Esophagus squamous epithelium (tissue), 5 donors: Measurements from ENCODE around the gene SMAD3. TPM values are rescaled to one million over a fixed set of nuclear protein-coding genes. Genes with fewer than 3 reads are reported as not detected.

Source experiments
- DNase-seq: peaks from one replicate; lab custom pipeline; 2025; lab: John Stamatoyannopoulos, UW
- H3K27ac ChIP-seq, 4 donors: fragments of 200-600 bp; sonication (generic); one replicate each; pipeline ENCODE4 v1.5.1; 2016 to 2019; ENCODE audit warnings: mild to moderate bottlenecking in 1 of 4
- H3K27me3 ChIP-seq, 4 donors: fragments of 200-600 bp; sonication (generic); 1 replicate in 3 of 4; 2 replicates in 1 of 4; pipeline versions ENCODE4 v1.5.1 to v1.6.0; 2017 to 2021; ENCODE audit warnings: antibody characterized with exemption in 1 of 4
- H3K36me3 ChIP-seq, 3 donors: fragments of 200-600 bp; sonication (generic); one replicate each; pipeline ENCODE4 v1.5.1; 2016 to 2019
- H3K4me1 ChIP-seq, 3 donors: fragments of 200-600 bp; sonication (generic); one replicate each; pipeline ENCODE4 v1.5.1; 2017 to 2019
- H3K4me3 ChIP-seq, 4 donors: fragments of 200-600 bp; sonication (generic); 1 replicate in 3 of 4; 2 replicates in 1 of 4; pipeline ENCODE4 v1.5.1; 2016 to 2019; ENCODE audit warnings: mild to moderate bottlenecking in 2 of 4, moderate library complexity in 1 of 4
- H3K9me3 ChIP-seq, 3 donors: fragments of 200-600 bp; sonication (generic); one replicate each; pipeline ENCODE4 v1.5.1; 2016 to 2019
- CTCF ChIP-seq, 6 experiments: fragments of 450-650 bp in 4 of 6; fragments of 200-600 bp in 2 of 6; sonication (generic) in 2 of 6; IDR thresholded peaks; one replicate each; pipeline ENCODE4 v1.5.1; 2016 to 2019; ENCODE audit warnings: antibody characterized with exemption in 6 of 6, mild to moderate bottlenecking in 4 of 6, moderate library complexity in 4 of 6
- POLR2A ChIP-seq, 4 donors: fragments of 450-650 bp; IDR thresholded peaks; one replicate each; pipeline ENCODE4 v1.6.1; 2017; ENCODE audit warnings: antibody characterized with exemption in 4 of 4, mild to moderate bottlenecking in 4 of 4, moderate library complexity in 3 of 4
- WGBS, 2 donors: methylation state at CpG; one replicate each; pipeline ENCODE4 v1.1.5; 2018; 5-methylcytosine and 5-hydroxymethylcytosine counted together
- intact Hi-C: fragments of 100-400 bp; cut with DNase I; formaldehyde crosslinking; loops from one replicate; pipeline ENCODE4 v1.15.0; 2022
- total RNA-seq, 4 donors: library from RNA; depleted of rRNA; stranded (reverse); fragments of >200 nt; gene quantifications; one replicate each; pipeline ENCODE4 v1.1.0, GENCODE V29; 2016
- donor health status: DM: yes; HTN: yes; CAD: no.

SMAD3 gene
- total RNA-seq, 4 donors from 2014 or later = 70.8 to 134 (median 105) TPM

GRCh38 chr15:67185621-67186225 lies 120.3 kb downstream of the SMAD3 start:
- TF ChIP-seq POLR2A (IDR thresholded peaks at IDR 0.05) = no peak
- no peak for TF ChIP-seq CTCF (IDR thresholded peaks at IDR 0.05)
- H3K4me3 ChIP-seq = no peak overlapping the region
- peaks cover 19 to 96% (median 41%) of the 10 kb centered on the region in 3 donors for H3K36me3 ChIP-seq
- peaks cover 24 to 75% (median 47%) of the 10 kb centered on the region in 3 donors for H3K4me1 ChIP-seq
- 67 to 79% methylated on average over 7 to 8 of the region's 9 CpGs for WGBS, 2 donors
- H3K9me3 ChIP-seq = no peaks in the 10 kb centered on the region
- H3K27me3 ChIP-seq = no peaks in the 10 kb centered on the region
- peak overlapping the region in 3 of 4 donors; percentile 73 to 81 (median 73) for H3K27ac ChIP-seq
- intact Hi-C loops = no loop called here
- DNase-seq = no peak

GRCh38 chr15:67186226-67186649 lies 120.8 kb downstream of the SMAD3 start:
- H3K4me1 ChIP-seq = peaks cover 24 to 75% (median 47%) of the 10 kb centered on the region in 3 donors
- H3K9me3 ChIP-seq = no peaks in the 10 kb centered on the region
- no peak for DNase-seq
- 43 to 66% methylated on average over 4 to 5 of the region's 6 CpGs for WGBS, 2 donors
- H3K4me3 ChIP-seq = no peak overlapping the region
- H3K27me3 ChIP-seq = no peaks in the 10 kb centered on the region
- H3K36me3 ChIP-seq = peaks cover 14 to 96% (median 42%) of the 10 kb centered on the region in 3 donors
- intact Hi-C loops = no loop called here
- H3K27ac ChIP-seq = peak overlapping the region in 3 of 4 donors; percentile 73 to 81 (median 73)
- TF ChIP-seq POLR2A (IDR thresholded peaks at IDR 0.05) (no peak), CTCF (IDR thresholded peaks at IDR 0.05) (no peak)

- H3K27me3 ChIP-seq = no peaks in the 10 kb centered on the region
- H3K9me3 ChIP-seq = no peaks in the 10 kb centered on the region
- TF ChIP-seq CTCF (IDR thresholded peaks at IDR 0.05) = no peak
- TF ChIP-seq POLR2A (IDR thresholded peaks at IDR 0.05) = no peak
- no peak overlapping the region for H3K4me3 ChIP-seq
- peaks cover 14 to 96% (median 39%) of the 10 kb centered on the region in 3 donors for H3K36me3 ChIP-seq
- H3K4me1 ChIP-seq = peaks cover 24 to 75% (median 47%) of the 10 kb centered on the region in 3 donors
- intact Hi-C loops = no loop called here
- WGBS, 2 donors = 81 to 100% methylated on average over 1 to 4 of the region's 4 CpGs
- no peak for DNase-seq
- H3K27ac ChIP-seq = peak overlapping the region in 3 of 4 donors; percentile 73 to 81 (median 73)
Measured at GRCh38 chr15:67186688-67187087, 121.3 kb downstream of the SMAD3 start.

GRCh38 chr15:67187351-67187854 lies 122.0 kb downstream of the SMAD3 start:
- H3K9me3 ChIP-seq = no peaks in the 10 kb centered on the region
- TF ChIP-seq POLR2A (IDR thresholded peaks at IDR 0.05) (no peak), CTCF (IDR thresholded peaks at IDR 0.05) (no peak)
- DNase-seq = no peak
- H3K27me3 ChIP-seq = no peaks in the 10 kb centered on the region
- peaks cover 24 to 75% (median 47%) of the 10 kb centered on the region in 3 donors for H3K4me1 ChIP-seq
- peaks cover 15 to 96% (median 38%) of the 10 kb centered on the region in 3 donors for H3K36me3 ChIP-seq
- H3K4me3 ChIP-seq = no peak overlapping the region
- intact Hi-C loops = no loop called here
- 74 to 79% methylated on average over 5 of the region's 12 CpGs for WGBS, 2 donors
- peak overlapping the region in 3 of 4 donors; percentile 73 to 81 (median 73) for H3K27ac ChIP-seq

- no peak for DNase-seq
- peak overlapping the region; percentile 52 to 90 (median 77) for H3K27ac ChIP-seq
- no peaks in the 10 kb centered on the region for H3K27me3 ChIP-seq
- WGBS, 2 donors = 50 to 71% methylated on average over 8 of the region's 8 CpGs
- peaks cover 24 to 75% (median 47%) of the 10 kb centered on the region in 3 donors for H3K4me1 ChIP-seq
- H3K36me3 ChIP-seq = peaks cover 15 to 100% (median 38%) of the 10 kb centered on the region in 3 donors
- no peak overlapping the region for H3K4me3 ChIP-seq
- no peaks in the 10 kb centered on the region for H3K9me3 ChIP-seq
- TF ChIP-seq CTCF (IDR thresholded peaks at IDR 0.05) (no peak), POLR2A (IDR thresholded peaks at IDR 0.05) (no peak)
- intact Hi-C loops = no loop called here
Measured at GRCh38 chr15:67188551-67189218, 123.3 kb downstream of the SMAD3 start.
